HTERT RPE-1 (cell line): Measurements from ENCODE around the gene SOS1.
"Not testable (repeated sequence)": the region's sequence is repeated elsewhere in the genome, so short reads cannot be mapped to it uniquely, and the experiment has no call there.

Experiments
- in situ Hi-C: fragments of 300-500 bp; cut with MboI; formaldehyde crosslinking; loops from 4 replicates; pipeline ENCODE4 v1.14.3; 2020; ENCODE audit warnings: low sequenced_read_pairs

The SOS1 gene

GRCh38 chr2:38936516-38936915 is 184.3 kb downstream of the SOS1 start:
- in situ Hi-C loops, result not testable (repeated sequence)

- in situ Hi-C loops, result no loop called here
Observed at GRCh38 chr2:38935568-38936172, 185.2 kb downstream of the SOS1 start.

- in situ Hi-C loops, result no loop called here
Observed at GRCh38 chr2:38934742-38935141, 186.1 kb downstream of the SOS1 start.

GRCh38 chr2:38933653-38934052 is 187.2 kb downstream of the SOS1 start:
- in situ Hi-C loops, result no loop called here

- in situ Hi-C loops, result no loop called here
Observed at GRCh38 chr2:38932586-38932985, 188.3 kb downstream of the SOS1 start.
